ENCODE measurements around the gene ZNF287.
A peak's percentile ranks its signal among the peaks of the same experiment; 100 is the strongest.

ZNF287 gene

DNA sequence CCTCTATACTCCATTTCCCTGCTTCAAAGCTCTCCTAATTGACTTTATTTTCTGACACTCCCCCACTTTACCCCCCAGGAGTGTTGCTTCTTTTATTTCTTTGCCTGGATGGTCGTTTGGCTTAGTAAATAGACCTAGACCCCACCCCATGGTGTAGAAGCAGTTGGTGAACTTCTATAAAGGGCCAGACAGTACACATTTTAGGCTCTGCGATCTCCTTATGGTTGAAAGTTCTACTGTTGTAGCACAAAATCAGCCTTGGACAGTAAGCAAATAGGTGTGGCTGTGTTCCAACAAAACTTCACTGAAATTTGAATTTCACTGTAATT, 31.9 kb downstream of the ZNF287 start:
- H3K4me2 ChIP-seq (ENCODE audit: low read depth, low read length, poor library complexity, severe bottlenecking) = peak overlapping the region; percentile 74
- peak overlapping the region; percentile 66; the same call in 1 of the 2 replicates for H3K9ac ChIP-seq (ENCODE audit: low read length)
- H2AFZ ChIP-seq (ENCODE audit: low read depth, low read length, severe bottlenecking) = peak overlapping the region; percentile 85

DNA sequence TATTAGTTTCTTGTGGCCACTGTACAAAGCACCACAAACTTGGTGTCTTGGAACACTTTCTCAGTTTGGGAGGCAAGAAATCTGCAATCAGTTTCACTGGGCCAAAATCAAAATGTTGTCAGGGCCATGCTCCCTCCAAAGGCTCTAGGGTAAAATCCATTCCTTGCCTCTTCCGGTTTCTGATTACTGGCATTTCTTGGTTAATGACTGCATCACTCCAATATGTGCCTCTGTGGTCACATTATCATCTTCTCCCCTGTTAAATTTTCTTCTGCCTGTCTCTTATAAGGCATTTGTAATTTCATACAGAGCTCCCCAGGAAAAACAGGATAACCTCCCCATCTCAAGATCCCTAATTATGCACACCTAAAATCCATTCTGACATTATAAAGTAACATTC, 34.8 kb downstream of the ZNF287 start:
- Histone ChIP-seq H3K9me2 (replicated peaks; ENCODE audit: insufficient read depth, low read length) (no peaks in the 10 kb centered on the region), H3K27ac (ENCODE audit: low read depth, low read length) (no peak overlapping the region), H3K36me3 (ENCODE audit: low read length) (no peaks in the 10 kb centered on the region), H3K4me3 (ENCODE audit: insufficient read depth, low read length, poor library complexity, severe bottlenecking) (no peak overlapping the region), H2AFZ (ENCODE audit: low read depth, low read length, severe bottlenecking) (no peak overlapping the region), H3K9me3 (ENCODE audit: insufficient read depth, low read length) (no peaks in the 10 kb centered on the region), H3K27me3 (ENCODE audit: low read length) (no peaks in the 10 kb centered on the region), H3K9ac (ENCODE audit: low read length) (no peak overlapping the region), H3K79me2 (ENCODE audit: insufficient read depth, low read length) (no peaks in the 10 kb centered on the region), H4K20me1 (ENCODE audit: low read depth, low read length) (no peaks in the 10 kb centered on the region), H3K4me2 (ENCODE audit: low read depth, low read length, poor library complexity, severe bottlenecking) (no peak overlapping the region), H3F3A (ENCODE audit: insufficient read depth) (peaks cover 4% of the 10 kb centered on the region; the same call in 1 of the 2 replicates)
- TF ChIP-seq, protein P1, sequence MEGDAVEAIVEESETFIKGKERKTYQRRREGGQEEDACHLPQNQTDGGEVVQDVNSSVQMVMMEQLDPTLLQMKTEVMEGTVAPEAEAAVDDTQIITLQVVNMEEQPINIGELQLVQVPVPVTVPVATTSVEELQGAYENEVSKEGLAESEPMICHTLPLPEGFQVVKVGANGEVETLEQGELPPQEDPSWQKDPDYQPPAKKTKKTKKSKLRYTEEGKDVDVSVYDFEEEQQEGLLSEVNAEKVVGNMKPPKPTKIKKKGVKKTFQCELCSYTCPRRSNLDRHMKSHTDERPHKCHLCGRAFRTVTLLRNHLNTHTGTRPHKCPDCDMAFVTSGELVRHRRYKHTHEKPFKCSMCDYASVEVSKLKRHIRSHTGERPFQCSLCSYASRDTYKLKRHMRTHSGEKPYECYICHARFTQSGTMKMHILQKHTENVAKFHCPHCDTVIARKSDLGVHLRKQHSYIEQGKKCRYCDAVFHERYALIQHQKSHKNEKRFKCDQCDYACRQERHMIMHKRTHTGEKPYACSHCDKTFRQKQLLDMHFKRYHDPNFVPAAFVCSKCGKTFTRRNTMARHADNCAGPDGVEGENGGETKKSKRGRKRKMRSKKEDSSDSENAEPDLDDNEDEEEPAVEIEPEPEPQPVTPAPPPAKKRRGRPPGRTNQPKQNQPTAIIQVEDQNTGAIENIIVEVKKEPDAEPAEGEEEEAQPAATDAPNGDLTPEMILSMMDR (IDR thresholded peaks at IDR 0.05; ENCODE audit: insufficient read depth, low read length, poor library complexity, severe bottlenecking) = no peak
- TF ChIP-seq EZH2phosphoT487 (conservative IDR thresholded peaks at IDR 0.05; ENCODE audit: low read length) = no peak

More for the DNA sequence above, 31.9 kb downstream of the ZNF287 start:
- H3F3A ChIP-seq (ENCODE audit: insufficient read depth) = peaks cover 4% of the 10 kb centered on the region; the same call in 1 of the 2 replicates
- H3K27ac ChIP-seq (ENCODE audit: low read depth, low read length) = no peak overlapping the region
- H3K4me3 ChIP-seq (ENCODE audit: insufficient read depth, low read length, poor library complexity, severe bottlenecking) = no peak overlapping the region
- TF ChIP-seq, protein P1 (IDR thresholded peaks at IDR 0.05; ENCODE audit: insufficient read depth, low read length, poor library complexity, severe bottlenecking) = no peak
- no peak for TF ChIP-seq EZH2phosphoT487 (conservative IDR thresholded peaks at IDR 0.05; ENCODE audit: low read length)
- no peaks in the 10 kb centered on the region for H3K9me2 ChIP-seq (replicated peaks; ENCODE audit: insufficient read depth, low read length)
- no peaks in the 10 kb centered on the region for H3K36me3 ChIP-seq (ENCODE audit: low read length)
- H4K20me1 ChIP-seq (ENCODE audit: low read depth, low read length) = no peaks in the 10 kb centered on the region
- H3K9me3 ChIP-seq (ENCODE audit: insufficient read depth, low read length) = no peaks in the 10 kb centered on the region
- no peaks in the 10 kb centered on the region for H3K79me2 ChIP-seq (ENCODE audit: insufficient read depth, low read length)
- H3K27me3 ChIP-seq (ENCODE audit: low read length) = no peaks in the 10 kb centered on the region

DNA sequence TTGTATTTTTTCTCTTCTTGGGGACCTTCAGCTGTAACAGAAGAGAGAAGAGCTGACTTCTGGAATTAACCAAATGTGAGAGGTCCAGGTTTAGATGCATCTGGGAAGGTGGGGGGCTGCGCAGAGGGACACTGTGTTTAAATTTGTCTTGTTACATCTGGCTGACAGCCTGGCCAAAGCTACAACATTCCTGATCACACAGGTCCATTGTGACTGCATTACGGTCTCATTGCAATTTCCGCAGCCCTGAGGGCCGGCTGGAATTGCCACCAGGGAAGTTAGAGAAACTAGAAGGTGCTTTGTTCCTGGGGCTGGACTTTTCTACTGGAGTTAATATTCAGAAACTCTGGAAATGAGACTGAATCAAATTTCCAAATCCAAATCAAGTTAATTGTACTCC, 39.1 kb downstream of the ZNF287 start:
- Histone ChIP-seq H3K4me3 (ENCODE audit: insufficient read depth, low read length, poor library complexity, severe bottlenecking) (no peak overlapping the region), H3K9me2 (replicated peaks; ENCODE audit: insufficient read depth, low read length) (no peaks in the 10 kb centered on the region), H3K9ac (ENCODE audit: low read length) (no peak overlapping the region), H3K36me3 (ENCODE audit: low read length) (no peaks in the 10 kb centered on the region), H3F3A (ENCODE audit: insufficient read depth) (no peaks in the 10 kb centered on the region), H2AFZ (ENCODE audit: low read depth, low read length, severe bottlenecking) (no peak overlapping the region), H3K79me2 (ENCODE audit: insufficient read depth, low read length) (no peaks in the 10 kb centered on the region), H3K9me3 (ENCODE audit: insufficient read depth, low read length) (no peaks in the 10 kb centered on the region), H3K27ac (ENCODE audit: low read depth, low read length) (no peak overlapping the region), H4K20me1 (ENCODE audit: low read depth, low read length) (no peaks in the 10 kb centered on the region), H3K27me3 (ENCODE audit: low read length) (no peaks in the 10 kb centered on the region), H3K4me2 (ENCODE audit: low read depth, low read length, poor library complexity, severe bottlenecking) (no peak overlapping the region)
- TF ChIP-seq EZH2phosphoT487 (conservative IDR thresholded peaks at IDR 0.05; ENCODE audit: low read length) = no peak
- TF ChIP-seq, protein P1 (IDR thresholded peaks at IDR 0.05; ENCODE audit: insufficient read depth, low read length, poor library complexity, severe bottlenecking) = no peak

Data from SU-DHL-6 (cell line).